Mammary epithelial cell (primary cell): Measurements from ENCODE around the gene CCDC80.

Experiments used
- EZH2 ChIP-seq: IDR thresholded peaks from 2 replicates; pipeline ENCODE4 v1.6.1; 2012; ENCODE audit warnings: low read length, inconsistent platforms, borderline replicate concordance
- TF ChIP-seq, protein P1 (sequence below), 2 donors: IDR thresholded peaks in 1 of 2; conservative IDR thresholded peaks in 1 of 2; 2 replicates each; pipeline ENCODE4 v1.5.1; 2011 to 2012; ENCODE audit warnings: inconsistent platforms in 2 of 2, low read length in 2 of 2, mild to moderate bottlenecking in 2 of 2, control low read depth in 1 of 2, low read depth in 1 of 2; ENCODE audit not compliant: insufficient read depth in 1 of 2; ENCODE audit errors: extremely low read depth in 1 of 2

DNA sequence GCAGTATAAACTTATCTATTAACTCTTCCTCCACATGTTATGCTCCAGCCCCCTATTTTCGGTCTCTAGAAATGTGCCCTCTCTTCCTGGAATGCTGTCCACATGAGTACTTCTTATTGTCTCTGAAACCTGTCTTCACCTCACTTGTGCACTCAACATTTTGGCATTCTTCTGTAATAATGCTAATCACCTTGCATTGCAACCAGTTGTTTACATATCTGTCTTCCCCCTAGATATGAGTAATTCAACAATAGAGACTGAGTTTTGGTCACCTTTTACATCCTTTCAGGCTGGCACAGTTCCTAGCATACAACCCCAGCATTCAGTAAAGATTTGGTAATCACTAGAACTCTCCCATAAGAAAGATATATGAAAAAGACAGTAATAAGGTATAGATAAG is 17.2 kb downstream of the CCDC80 start:
- TF ChIP-seq, protein P1, sequence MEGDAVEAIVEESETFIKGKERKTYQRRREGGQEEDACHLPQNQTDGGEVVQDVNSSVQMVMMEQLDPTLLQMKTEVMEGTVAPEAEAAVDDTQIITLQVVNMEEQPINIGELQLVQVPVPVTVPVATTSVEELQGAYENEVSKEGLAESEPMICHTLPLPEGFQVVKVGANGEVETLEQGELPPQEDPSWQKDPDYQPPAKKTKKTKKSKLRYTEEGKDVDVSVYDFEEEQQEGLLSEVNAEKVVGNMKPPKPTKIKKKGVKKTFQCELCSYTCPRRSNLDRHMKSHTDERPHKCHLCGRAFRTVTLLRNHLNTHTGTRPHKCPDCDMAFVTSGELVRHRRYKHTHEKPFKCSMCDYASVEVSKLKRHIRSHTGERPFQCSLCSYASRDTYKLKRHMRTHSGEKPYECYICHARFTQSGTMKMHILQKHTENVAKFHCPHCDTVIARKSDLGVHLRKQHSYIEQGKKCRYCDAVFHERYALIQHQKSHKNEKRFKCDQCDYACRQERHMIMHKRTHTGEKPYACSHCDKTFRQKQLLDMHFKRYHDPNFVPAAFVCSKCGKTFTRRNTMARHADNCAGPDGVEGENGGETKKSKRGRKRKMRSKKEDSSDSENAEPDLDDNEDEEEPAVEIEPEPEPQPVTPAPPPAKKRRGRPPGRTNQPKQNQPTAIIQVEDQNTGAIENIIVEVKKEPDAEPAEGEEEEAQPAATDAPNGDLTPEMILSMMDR (conservative IDR thresholded peaks at IDR 0.05 in 1 of 2, IDR thresholded peaks at IDR 0.05 in 1 of 2; ENCODE audit: extremely low read depth in 1 of 2, insufficient read depth in 1 of 2, low read depth in 1 of 2, low read length in 2 of 2) = no peak
- TF ChIP-seq EZH2 = no peak
